AG04449 (cell line): ENCODE results near the gene EIF2D.
"Not testable (repeated sequence)": the region's sequence is repeated elsewhere in the genome, so short reads cannot be mapped to it uniquely, and the experiment has no call there.

ENCODE experiments used
- CTCF ChIA-PET: fragments of 350-600 bp; formaldehyde crosslinking; extraction: SDS; loops from one replicate; lab custom pipeline; 2021; ENCODE audit warnings: antibody characterized with exemption; lab: Yijun Ruan, JAX
- POLR2A ChIA-PET: fragments of 400-600, 350-600 bp; formaldehyde crosslinking; extraction: SDS; loops from one replicate; lab custom pipeline; 2020; ENCODE audit warnings: antibody characterized with exemption, inconsistent platforms; lab: Yijun Ruan, JAX
- DNase-seq: peaks from one replicate; pipeline ENCODE4 v3.0.0-alpha.2; 2010; ENCODE audit warnings: low read depth, low spot score
- H3K4me3 ChIP-seq: 2 replicates; pipeline ENCODE4 v1.5.1; 2011; ENCODE audit warnings: low read depth, mild to moderate bottlenecking, control low read depth, low read length
- CTCF ChIP-seq: IDR thresholded peaks from one replicate; pipeline ENCODE4 v1.5.1; 2011; ENCODE audit warnings: mild to moderate bottlenecking, moderate library complexity, low read length, control low read depth, inconsistent platforms; ENCODE audit not compliant: insufficient read depth; ENCODE audit errors: missing control alignments

EIF2D gene

DNA sequence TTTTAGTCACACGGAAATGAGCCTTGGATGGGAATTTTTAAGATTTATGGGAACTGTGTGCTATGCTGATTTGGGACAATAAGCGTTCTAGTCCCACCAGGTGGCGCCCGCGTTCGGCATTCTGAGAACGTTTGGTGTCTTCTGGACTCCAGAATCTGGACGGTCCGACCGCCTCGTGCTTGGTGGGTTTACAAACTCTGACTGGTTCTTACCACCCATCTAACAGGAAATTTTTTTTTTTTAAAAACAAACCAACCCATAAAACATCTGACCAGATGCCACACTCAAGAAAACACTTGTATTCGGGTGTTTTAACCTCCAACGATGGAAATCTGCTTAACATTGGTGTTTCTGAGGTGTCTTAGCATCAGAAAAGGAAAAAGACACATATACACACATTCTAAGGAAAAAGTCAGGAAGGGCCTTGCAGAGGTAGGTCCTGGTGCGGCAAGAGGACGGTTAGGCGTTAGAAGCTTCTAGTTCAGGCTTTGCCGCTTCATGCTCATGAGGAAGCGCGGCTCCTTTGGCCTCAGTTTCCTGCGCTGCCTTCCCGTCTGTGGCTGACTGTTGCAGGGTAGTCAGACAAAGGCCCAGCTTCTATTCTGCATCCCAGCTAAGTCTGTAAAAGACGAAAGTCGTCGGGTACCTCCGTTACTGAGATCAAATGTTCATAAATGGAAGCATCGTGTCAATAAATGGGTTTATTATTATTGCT lies 22.3 kb upstream of the EIF2D start:
- ChIA-PET CTCF (interaction anchor here (0.8 to 42.9 kb wide), 31 partner anchors 8 to 351 kb away, joined by 3 to 1486 read pairs (median 7); partner anchors contain the start of gene EIF2D), POLR2A (interaction anchor here (1.0 to 1.5 kb wide), 10 partner anchors 15 to 287 kb away, joined by 3 to 16 read pairs (median 4); partner anchors contain the start of genes EIF2D, FCMR and IKBKE)
- H3K4me3 ChIP-seq, result peak overlapping the region; percentile 86
- no peak for DNase-seq
- peak; percentile 77 for TF ChIP-seq CTCF

DNA sequence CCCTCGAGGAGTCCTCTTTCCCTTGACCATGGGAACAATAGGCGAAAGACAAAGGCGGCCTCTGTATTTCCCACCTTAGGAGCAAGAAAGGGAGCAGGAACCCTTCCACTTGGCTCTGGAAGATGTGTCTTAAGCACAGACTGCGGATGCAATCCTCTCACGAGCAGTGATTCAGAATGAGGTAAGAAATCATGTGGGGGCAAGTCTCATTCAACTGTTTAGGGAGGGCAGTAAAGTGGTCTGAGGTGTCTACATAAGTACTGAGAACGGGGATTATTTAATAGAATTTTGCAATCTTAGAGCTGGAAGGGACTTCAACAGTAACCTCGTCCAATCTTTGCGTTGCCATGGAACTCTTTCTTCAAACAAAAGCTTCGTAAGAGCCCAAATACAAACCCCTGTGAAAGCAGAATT lies 21.4 kb upstream of the EIF2D start:
- TF ChIP-seq CTCF, result no peak
- POLR2A ChIA-PET, result no interaction called here
- CTCF ChIA-PET, result interaction anchor here (0.8 to 42.9 kb wide), 30 partner anchors 7 to 352 kb away, joined by 3 to 1486 read pairs (median 6); partner anchors contain the start of genes EIF2D and IKBKE
- DNase-seq, result no peak
- H3K4me3 ChIP-seq, result no peak overlapping the region

DNA sequence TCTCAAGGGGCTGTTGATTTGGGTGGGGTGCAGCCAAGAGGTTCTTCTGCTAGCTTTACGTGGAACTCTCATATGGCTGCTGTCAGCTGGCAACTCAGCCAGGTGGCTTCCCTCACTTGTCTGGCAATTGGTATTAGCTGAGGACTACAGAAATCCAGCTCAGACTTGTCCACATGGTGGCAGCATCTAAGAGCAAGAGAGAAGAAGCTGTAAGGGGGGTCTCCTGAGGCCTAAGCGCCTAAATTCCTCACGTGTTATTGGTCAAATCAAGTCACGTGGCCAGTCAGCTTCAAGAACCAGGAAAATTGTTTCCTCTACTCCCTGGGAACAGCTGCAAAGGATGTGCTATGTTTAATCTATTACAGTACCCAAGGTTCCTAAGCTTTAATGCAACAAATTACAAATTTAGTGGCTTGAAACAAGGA lies 18.8 kb upstream of the EIF2D start:
- peak; percentile 54 for TF ChIP-seq CTCF
- DNase-seq, result peak; percentile 58
- no peak overlapping the region for H3K4me3 ChIP-seq
- ChIA-PET POLR2A (no interaction called here), CTCF (interaction anchor here (0.7 to 42.9 kb wide), 37 partner anchors 9 to 351 kb away, joined by 3 to 1486 read pairs (median 4); partner anchors contain the start of genes EIF2D and RASSF5)

GRCh38 chr1:206628916-206629315 lies 16.7 kb upstream of the EIF2D start:
- ChIA-PET CTCF (interaction anchor here (0.8 to 42.9 kb wide), 11 partner anchors 8 to 283 kb away, joined by 3 to 1486 read pairs (median 8); partner anchors contain the start of genes EIF2D and RASSF5), POLR2A (no interaction called here)
- DNase-seq, result no peak
- no peak overlapping the region for H3K4me3 ChIP-seq
- TF ChIP-seq CTCF, result no peak

DNA sequence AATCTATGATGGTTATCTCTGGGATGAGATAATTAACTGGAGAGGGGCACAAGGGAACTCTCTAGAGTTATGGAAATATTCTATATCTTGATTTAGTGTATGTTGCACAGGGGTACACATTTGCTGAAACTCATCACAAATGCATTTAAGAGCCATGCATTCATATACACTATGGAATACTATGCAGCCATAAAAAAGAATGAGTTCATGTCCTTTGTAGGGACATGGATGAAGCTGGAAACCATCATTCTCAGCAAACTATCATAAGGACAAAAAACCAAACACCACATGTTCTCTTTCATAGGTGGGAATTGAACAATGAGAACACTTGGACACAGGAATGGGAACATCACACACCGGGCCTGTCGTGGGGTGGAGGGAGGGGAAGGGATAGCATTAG lies 14.1 kb upstream of the EIF2D start:
- ChIA-PET POLR2A (interaction anchor here (0.9 kb wide), 1 partner anchor 9 kb away, joined by 3 read pairs; the partner anchor contains the start of gene DYRK3), CTCF (interaction anchor here (1.6 to 42.9 kb wide), 6 partner anchors 8 to 286 kb away, joined by 6 to 1486 read pairs (median 14); partner anchors contain the start of genes DYRK3 and EIF2D)
- not testable (repeated sequence) for H3K4me3 ChIP-seq, DNase-seq

DNA sequence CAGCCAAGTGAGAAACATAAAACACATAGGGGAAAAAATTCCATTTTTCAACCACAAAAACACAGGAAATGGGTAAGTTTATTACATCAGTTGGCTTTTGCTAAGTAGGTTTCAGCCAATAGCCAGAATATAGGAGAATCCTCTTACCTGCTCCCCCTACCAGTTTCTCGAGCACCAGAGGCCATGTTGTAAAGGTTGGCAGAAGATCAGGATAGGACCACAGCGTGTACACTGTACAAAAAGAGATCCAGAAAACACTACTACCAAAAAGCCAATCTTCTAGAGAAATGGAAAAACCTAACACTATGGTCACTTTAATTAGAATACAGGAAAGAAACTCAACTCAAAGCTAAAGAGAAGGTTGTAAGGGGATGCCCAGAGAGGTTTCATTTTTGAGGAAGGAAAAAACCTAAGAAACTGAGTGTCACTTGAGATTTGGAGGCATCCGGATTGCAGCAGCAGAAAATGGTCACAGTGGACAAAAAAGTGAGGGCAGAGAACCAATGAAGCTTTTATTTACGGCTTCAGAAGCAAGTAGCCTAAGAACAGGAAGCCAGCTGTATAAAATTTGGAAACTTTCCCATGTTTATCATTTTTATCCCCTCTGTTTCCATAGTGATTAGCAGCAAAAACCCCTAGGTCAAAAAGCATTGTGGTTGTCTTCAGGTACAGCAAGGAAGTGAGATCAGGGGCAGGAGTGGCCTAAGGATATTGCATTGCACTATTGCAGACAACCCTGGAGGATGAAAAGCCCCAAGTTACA lies 2.9 kb downstream of the EIF2D start:
- CTCF ChIA-PET, result interaction anchor here (0.8 to 11.5 kb wide), 17 partner anchors 12 to 372 kb away, joined by 3 to 265 read pairs (median 5); partner anchors contain the start of gene DYRK3
- DNase-seq, result no peak
- H3K4me3 ChIP-seq, result no peak overlapping the region

More for the DNA sequence above, 2.9 kb downstream of the EIF2D start:
- TF ChIP-seq CTCF, result no peak
- POLR2A ChIA-PET, result no interaction called here
